Measurements from ENCODE around the gene CHN2. TPM values are rescaled to one million over a fixed set of nuclear protein-coding genes. Genes with fewer than 3 reads are reported as not detected.

Gene CHN2
- polyA plus RNA-seq, 2 of the 4 experiments (the other 2 are of a cell fraction): 0.06 TPM; not detected in 1

GRCh38 chr7:29410996-29411395 is 216.4 kb downstream of the CHN2 start:
- H3K9me3 ChIP-seq: no peaks in the 10 kb centered on the region
- H3K4me1 ChIP-seq: peaks cover 5% of the 10 kb centered on the region; the same call in 1 of the 3 replicates
- no peak overlapping the region for H3K4me2 ChIP-seq
- POLR2A ChIA-PET: no interaction called here
- CTCF ChIA-PET: interaction anchor here (1.1 to 9.1 kb wide), 5 partner anchors 11 to 486 kb away, joined by 3 to 295 read pairs (median 5); no protein-coding TSS in a partner anchor
- H3K4me3 ChIP-seq: no peak overlapping the region
- WGBS (ENCODE audit: missing lambda C conversion rate): 56% methylated on average over 3 of the region's 3 CpGs
- ATAC-seq: no peak
- no peak overlapping the region for H3K27ac ChIP-seq
- TF ChIP-seq EHF (CRISPR knock-in tag; IDR thresholded peaks at IDR 0.05) (no peak), HMGXB4 (CRISPR knock-in tag; IDR thresholded peaks at IDR 0.05; ENCODE audit: borderline replicate concordance) (no peak), HES2 (IDR thresholded peaks at IDR 0.05) (no peak), SMC3 (IDR thresholded peaks at IDR 0.05) (no peak), CHD2 (IDR thresholded peaks at IDR 0.05; ENCODE audit: low read length, partially characterized antibody) (no peak), RNF2 (IDR thresholded peaks at IDR 0.05; ENCODE audit: borderline replicate concordance, low read depth) (no peak), KDM1A (IDR thresholded peaks at IDR 0.05; ENCODE audit: low read depth) (no peak), NFE2L2 (conservative IDR thresholded peaks at IDR 0.05; ENCODE audit: low read length) (no peak), ZSCAN20 (CRISPR knock-in tag; IDR thresholded peaks at IDR 0.05) (no peak), MAFK (IDR thresholded peaks at IDR 0.05; ENCODE audit: partially characterized antibody) (no peak), RFX5 (IDR thresholded peaks at IDR 0.05) (no peak), POLR2A (IDR thresholded peaks at IDR 0.05; ENCODE audit: low read length) (no peak), MAZ (IDR thresholded peaks at IDR 0.05; ENCODE audit: borderline replicate concordance, low read depth, low read length) (no peak), CBX8 (IDR thresholded peaks at IDR 0.05) (no peak), ZNF302 (CRISPR knock-in tag; IDR thresholded peaks at IDR 0.05) (no peak)
- TF ChIP-seq, protein P1, sequence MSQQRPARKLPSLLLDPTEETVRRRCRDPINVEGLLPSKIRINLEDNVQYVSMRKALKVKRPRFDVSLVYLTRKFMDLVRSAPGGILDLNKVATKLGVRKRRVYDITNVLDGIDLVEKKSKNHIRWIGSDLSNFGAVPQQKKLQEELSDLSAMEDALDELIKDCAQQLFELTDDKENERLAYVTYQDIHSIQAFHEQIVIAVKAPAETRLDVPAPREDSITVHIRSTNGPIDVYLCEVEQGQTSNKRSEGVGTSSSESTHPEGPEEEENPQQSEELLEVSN (IDR thresholded peaks at IDR 0.05; ENCODE audit: borderline replicate concordance, low read depth): no peak
- TF ChIP-seq, protein P2, sequence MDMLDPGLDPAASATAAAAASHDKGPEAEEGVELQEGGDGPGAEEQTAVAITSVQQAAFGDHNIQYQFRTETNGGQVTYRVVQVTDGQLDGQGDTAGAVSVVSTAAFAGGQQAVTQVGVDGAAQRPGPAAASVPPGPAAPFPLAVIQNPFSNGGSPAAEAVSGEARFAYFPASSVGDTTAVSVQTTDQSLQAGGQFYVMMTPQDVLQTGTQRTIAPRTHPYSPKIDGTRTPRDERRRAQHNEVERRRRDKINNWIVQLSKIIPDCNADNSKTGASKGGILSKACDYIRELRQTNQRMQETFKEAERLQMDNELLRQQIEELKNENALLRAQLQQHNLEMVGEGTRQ (IDR thresholded peaks at IDR 0.05): no peak
- FAIRE-seq: no peak
- no peak for DNase-seq (ENCODE audit: low read depth in 1 of 2, low spot score in 1 of 2)

GRCh38 chr7:29412912-29413311 is 218.3 kb downstream of the CHN2 start:
- ATAC-seq (no peak), FAIRE-seq (no peak)

GRCh38 chr7:29413626-29414136 is 219.1 kb downstream of the CHN2 start:
- Histone ChIP-seq H3K9me3 (no peaks in the 10 kb centered on the region), H3K4me1 (peaks cover 5% of the 10 kb centered on the region; the same call in 1 of the 3 replicates), H3K4me2 (peak overlapping the region; percentile 25; the same call in 1 of the 3 replicates), H3K27ac (no peak overlapping the region; a peak in 1 of 6 replicates), H3K4me3 (no peak overlapping the region)
- no peak for DNase-seq (ENCODE audit: low read depth in 1 of 2, low spot score in 1 of 2)
- 65% methylated on average over 12 of the region's 12 CpGs for WGBS (ENCODE audit: missing lambda C conversion rate)
- no peak for ATAC-seq
- POLR2A ChIA-PET: no interaction called here
- no peak for FAIRE-seq
- CTCF ChIA-PET: interaction anchor here (0.6 to 4.5 kb wide), 5 partner anchors 81 to 491 kb away, joined by 4 to 40 read pairs (median 8); no protein-coding TSS in a partner anchor
- no peak for TF ChIP-seq ATOH8 (CRISPR knock-in tag; IDR thresholded peaks at IDR 0.05; ENCODE audit: low read depth)
- no peak for TF ChIP-seq ZFP36 (IDR thresholded peaks at IDR 0.05; ENCODE audit: borderline replicate concordance, partially characterized antibody)
- TF ChIP-seq HMGXB4 (CRISPR knock-in tag; IDR thresholded peaks at IDR 0.05; ENCODE audit: borderline replicate concordance): no peak
- no peak for TF ChIP-seq ZC3H11A (IDR thresholded peaks at IDR 0.05)
- no peak for TF ChIP-seq ZSCAN20 (CRISPR knock-in tag; IDR thresholded peaks at IDR 0.05)
- TF ChIP-seq, protein P1 (IDR thresholded peaks at IDR 0.05; ENCODE audit: borderline replicate concordance, low read depth): no peak
- TF ChIP-seq CHD2 (IDR thresholded peaks at IDR 0.05; ENCODE audit: low read length, partially characterized antibody): no peak
- TF ChIP-seq MAZ (IDR thresholded peaks at IDR 0.05; ENCODE audit: borderline replicate concordance, low read depth, low read length): no peak
- TF ChIP-seq SREBF2 (IDR thresholded peaks at IDR 0.05): no peak
- no peak for TF ChIP-seq NFE2L2 (conservative IDR thresholded peaks at IDR 0.05; ENCODE audit: low read length)
- TF ChIP-seq MYC (IDR thresholded peaks at IDR 0.05; ENCODE audit: borderline replicate concordance, low read length): no peak

More at GRCh38 chr7:29412912-29413311, 218.3 kb downstream of the CHN2 start:
- WGBS (ENCODE audit: missing lambda C conversion rate): 33% methylated on average over 3 of the region's 3 CpGs
- CTCF ChIA-PET: interaction anchor here (0.7 kb wide), 1 partner anchor 694 kb away, joined by 3 read pairs; no protein-coding TSS in a partner anchor
- no peak for DNase-seq (ENCODE audit: low read depth in 1 of 2, low spot score in 1 of 2)
- Histone ChIP-seq H3K4me3 (no peak overlapping the region), H3K27ac (no peak overlapping the region; a peak in 1 of 6 replicates), H3K4me1 (peaks cover 5% of the 10 kb centered on the region; the same call in 1 of the 3 replicates), H3K9me3 (no peaks in the 10 kb centered on the region), H3K4me2 (peak overlapping the region; percentile 29; the same call in 1 of the 3 replicates)
- POLR2A ChIA-PET: no interaction called here
- TF ChIP-seq JUNB (IDR thresholded peaks at IDR 0.05) (0 out of 2 replicates have a peak, but pooled peaks have one; percentile 15), RNF2 (IDR thresholded peaks at IDR 0.05; ENCODE audit: borderline replicate concordance, low read depth) (no peak)

All from A549 (cell line).